ENCODE measurements around the gene SOX10.
"Not testable (repeated sequence)": the region's sequence is repeated elsewhere in the genome, so short reads cannot be mapped to it uniquely, and the experiment has no call there.

Gene SOX10

DNA sequence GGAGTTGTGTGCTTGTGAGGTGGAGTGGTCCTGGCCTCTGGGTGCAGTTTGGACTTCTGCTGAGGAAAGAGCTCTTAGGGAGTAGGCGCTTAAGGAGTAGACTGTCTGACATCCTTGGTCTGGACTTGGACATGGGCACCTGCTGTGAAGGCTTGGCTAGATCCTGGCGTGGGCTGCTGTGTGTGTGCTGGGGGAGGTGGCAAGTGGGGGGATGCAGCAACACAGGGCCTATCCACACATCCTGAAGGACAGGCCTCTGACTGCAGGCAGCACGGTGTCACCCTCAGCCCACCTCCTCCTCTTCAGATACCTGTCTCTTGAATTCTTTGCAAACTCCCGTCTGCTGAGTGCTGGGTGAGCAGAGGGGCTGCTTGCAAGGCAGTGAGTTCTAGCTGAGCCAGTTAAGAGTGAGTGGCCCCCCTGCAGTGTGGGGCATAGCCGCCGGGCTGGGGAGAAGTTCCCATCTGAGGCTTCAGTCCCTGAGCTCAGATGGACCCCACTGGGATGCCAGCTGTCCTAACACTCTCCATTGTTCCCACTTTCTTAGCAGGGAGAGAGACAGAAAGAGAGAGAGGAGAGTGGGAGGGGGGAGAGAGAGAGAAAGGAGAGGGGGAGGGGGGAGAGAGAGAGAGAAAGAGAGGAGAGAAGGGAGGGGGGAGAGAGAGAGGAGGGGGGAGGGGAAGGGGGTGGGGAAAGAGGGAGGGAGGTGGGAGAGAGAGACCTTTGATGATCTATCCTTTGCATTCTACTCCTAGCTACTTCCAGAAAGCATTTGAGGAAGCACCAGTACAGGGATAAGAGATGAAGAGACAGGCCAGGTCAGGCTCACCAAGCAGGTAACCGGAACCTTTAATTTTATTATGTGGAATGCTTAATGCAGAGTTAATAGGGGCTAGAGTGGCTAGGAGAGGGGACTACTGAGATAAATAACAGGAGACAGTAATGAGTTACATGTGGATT is 12.6 kb downstream of the SOX10 start:
- H3K27ac ChIP-seq (ENCODE audit: low read depth, low read length): no peak overlapping the region
- H3K27me3 ChIP-seq (ENCODE audit: control insufficient read depth, insufficient read depth, low read length): no peaks in the 10 kb centered on the region
- no peak overlapping the region for H3K9ac ChIP-seq (ENCODE audit: low read length)
- peaks cover 28% of the 10 kb centered on the region for H3K36me3 ChIP-seq (ENCODE audit: control insufficient read depth, insufficient read depth, low read length)
- peak overlapping the region; percentile 28 for H3K4me3 ChIP-seq (ENCODE audit: low read depth, low read length)
- peaks cover 18% of the 10 kb centered on the region for H3K4me1 ChIP-seq (ENCODE audit: control insufficient read depth, insufficient read depth, low read length)
- no peaks in the 10 kb centered on the region for H3K9me3 ChIP-seq (ENCODE audit: control insufficient read depth, insufficient read depth, low read depth, low read length)

DNA sequence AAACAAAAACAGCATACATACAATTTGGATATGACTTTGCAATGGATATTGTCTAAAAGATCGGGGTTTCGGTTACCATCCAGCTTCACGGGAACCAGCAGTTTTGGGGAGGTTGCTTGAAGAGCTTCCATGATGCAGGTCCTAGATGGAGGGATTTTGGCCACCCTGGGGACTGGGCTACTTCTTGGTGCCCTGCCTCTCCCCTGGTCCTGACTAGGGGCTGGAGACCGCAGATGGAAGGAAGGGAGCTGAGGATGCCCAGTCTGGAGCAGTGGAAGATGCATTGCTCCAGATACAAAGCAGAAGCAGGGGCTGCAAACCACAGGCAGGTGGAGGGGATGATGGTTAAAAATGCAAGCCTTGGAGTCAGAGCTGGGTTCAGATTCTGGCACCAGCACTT is 13.5 kb downstream of the SOX10 start:
- Histone ChIP-seq H3K4me1 (ENCODE audit: control insufficient read depth, insufficient read depth, low read length) (peaks cover 18% of the 10 kb centered on the region), H3K4me3 (ENCODE audit: low read depth, low read length) (no peak overlapping the region), H3K9ac (ENCODE audit: low read length) (no peak overlapping the region), H3K27me3 (ENCODE audit: control insufficient read depth, insufficient read depth, low read length) (no peaks in the 10 kb centered on the region), H3K27ac (ENCODE audit: low read depth, low read length) (no peak overlapping the region), H3K9me3 (ENCODE audit: control insufficient read depth, insufficient read depth, low read depth, low read length) (no peaks in the 10 kb centered on the region), H3K36me3 (ENCODE audit: control insufficient read depth, insufficient read depth, low read length) (peaks cover 36% of the 10 kb centered on the region)

DNA sequence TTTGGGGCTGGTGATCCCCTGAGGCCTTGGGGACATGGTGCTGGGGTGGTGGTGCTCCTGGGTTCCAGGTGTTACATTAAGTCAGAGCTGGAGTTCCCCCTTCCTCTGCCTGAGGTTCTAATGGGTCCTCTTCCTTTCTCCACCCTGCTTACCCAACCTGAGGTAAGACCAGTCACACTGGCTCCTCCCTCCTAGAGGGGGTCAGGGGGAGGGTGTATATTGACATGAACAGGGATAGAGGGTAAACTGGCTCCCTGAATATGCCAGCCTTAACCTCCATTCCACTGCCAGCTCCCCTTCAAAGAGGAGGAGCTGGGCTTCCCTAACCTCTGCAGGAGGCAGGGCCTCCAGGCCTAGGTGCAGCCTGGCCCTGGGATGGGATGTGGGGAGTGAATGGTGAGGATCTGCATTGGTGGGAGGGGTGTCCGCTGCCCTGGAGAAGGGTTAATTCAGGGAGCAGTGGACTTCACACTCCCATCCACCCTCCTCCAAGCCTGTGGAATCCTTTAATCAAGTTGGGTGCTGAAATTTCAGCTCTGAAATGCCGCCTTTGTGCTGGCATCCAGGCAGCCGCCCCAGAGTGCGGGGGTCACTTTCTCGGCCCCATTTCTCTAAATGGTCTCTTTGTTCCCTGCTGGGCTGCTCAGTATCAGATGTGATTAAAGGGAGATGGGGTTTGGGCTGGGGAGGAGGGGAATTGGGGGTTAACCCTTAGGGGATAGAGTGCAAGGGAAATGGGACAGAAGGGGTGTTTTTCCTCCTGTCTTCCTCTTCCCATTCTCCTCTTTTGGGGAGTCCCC is 15.7 kb downstream of the SOX10 start:
- Histone ChIP-seq H3K4me1 (ENCODE audit: control insufficient read depth, insufficient read depth, low read length) (peaks cover 18% of the 10 kb centered on the region), H3K9ac (ENCODE audit: low read length) (no peak overlapping the region), H3K9me3 (ENCODE audit: control insufficient read depth, insufficient read depth, low read depth, low read length) (no peaks in the 10 kb centered on the region), H3K27ac (ENCODE audit: low read depth, low read length) (no peak overlapping the region), H3K36me3 (ENCODE audit: control insufficient read depth, insufficient read depth, low read length) (peaks cover 34% of the 10 kb centered on the region), H3K4me3 (ENCODE audit: low read depth, low read length) (no peak overlapping the region), H3K27me3 (ENCODE audit: control insufficient read depth, insufficient read depth, low read length) (no peaks in the 10 kb centered on the region)

DNA sequence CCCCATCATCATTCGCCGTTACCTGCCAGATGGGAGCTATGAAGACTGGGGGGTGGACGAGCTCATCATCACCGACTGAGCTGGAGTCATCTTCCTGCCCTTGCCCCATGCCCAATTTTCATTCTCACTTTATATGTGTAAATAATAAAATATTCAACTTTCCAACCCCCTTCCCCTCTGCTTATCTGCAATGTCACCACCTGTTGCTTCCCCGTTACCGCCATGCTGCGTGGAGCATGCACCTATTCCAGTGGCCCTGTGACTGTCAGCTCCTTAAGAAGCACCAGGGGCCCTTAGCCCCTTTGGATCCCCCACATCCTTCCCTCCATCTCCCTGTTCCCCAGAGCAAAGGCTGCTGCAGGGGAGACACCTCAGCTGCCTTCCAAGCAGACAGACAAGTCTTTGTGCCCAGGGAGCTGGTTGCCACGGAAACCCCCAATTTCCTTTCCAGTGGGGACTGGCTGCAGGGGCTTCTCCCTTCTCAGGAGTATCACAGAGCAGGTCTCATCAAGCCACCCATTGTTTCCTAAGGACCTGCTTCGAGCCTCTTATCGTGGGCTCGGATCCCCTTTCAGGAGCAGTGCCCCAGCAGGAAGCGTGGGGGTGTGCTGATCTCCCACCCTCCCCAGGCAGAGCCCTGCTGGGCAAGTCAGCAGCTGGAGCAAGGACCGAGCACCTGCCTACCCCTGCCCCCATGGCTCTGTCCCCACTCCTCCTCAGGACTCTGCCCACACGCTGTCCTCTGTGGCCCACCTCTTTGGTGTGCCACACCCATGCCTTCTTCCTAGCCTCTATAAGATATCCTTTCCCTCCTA is 16.5 kb downstream of the SOX10 start:
- Histone ChIP-seq H3K36me3 (ENCODE audit: control insufficient read depth, insufficient read depth, low read length) (peaks cover 40% of the 10 kb centered on the region), H3K4me1 (ENCODE audit: control insufficient read depth, insufficient read depth, low read length) (peaks cover 18% of the 10 kb centered on the region), H3K27ac (ENCODE audit: low read depth, low read length) (no peak overlapping the region), H3K9ac (ENCODE audit: low read length) (no peak overlapping the region), H3K27me3 (ENCODE audit: control insufficient read depth, insufficient read depth, low read length) (no peaks in the 10 kb centered on the region), H3K9me3 (ENCODE audit: control insufficient read depth, insufficient read depth, low read depth, low read length) (no peaks in the 10 kb centered on the region), H3K4me3 (ENCODE audit: low read depth, low read length) (no peak overlapping the region)

DNA sequence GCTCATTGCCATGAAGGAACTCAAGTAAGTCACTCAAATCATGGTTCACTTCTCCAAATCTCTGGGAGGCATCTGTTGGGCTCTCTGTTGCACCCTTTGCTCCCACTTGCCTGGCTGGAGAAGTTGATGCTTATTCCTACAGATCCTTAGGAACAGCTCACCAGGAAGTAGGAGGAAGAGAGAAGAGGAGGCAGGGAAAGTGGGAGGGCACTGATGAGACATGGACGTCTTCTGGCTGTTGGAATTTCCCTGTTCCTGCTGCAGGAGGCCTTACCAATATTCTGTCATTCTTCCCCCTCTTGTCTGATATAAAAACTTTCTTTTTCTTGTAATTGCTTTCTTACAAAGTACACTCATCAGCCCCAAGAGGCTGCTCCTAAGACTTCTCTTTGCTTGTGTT is 17.2 kb downstream of the SOX10 start:
- H3K9ac ChIP-seq (ENCODE audit: low read length): no peak overlapping the region
- H3K4me1 ChIP-seq (ENCODE audit: control insufficient read depth, insufficient read depth, low read length): peaks cover 11% of the 10 kb centered on the region
- H3K9me3 ChIP-seq (ENCODE audit: control insufficient read depth, insufficient read depth, low read depth, low read length): no peaks in the 10 kb centered on the region
- H3K27ac ChIP-seq (ENCODE audit: low read depth, low read length): no peak overlapping the region
- H3K27me3 ChIP-seq (ENCODE audit: control insufficient read depth, insufficient read depth, low read length): no peaks in the 10 kb centered on the region
- no peak overlapping the region for H3K4me3 ChIP-seq (ENCODE audit: low read depth, low read length)
- H3K36me3 ChIP-seq (ENCODE audit: control insufficient read depth, insufficient read depth, low read length): peaks cover 44% of the 10 kb centered on the region

DNA sequence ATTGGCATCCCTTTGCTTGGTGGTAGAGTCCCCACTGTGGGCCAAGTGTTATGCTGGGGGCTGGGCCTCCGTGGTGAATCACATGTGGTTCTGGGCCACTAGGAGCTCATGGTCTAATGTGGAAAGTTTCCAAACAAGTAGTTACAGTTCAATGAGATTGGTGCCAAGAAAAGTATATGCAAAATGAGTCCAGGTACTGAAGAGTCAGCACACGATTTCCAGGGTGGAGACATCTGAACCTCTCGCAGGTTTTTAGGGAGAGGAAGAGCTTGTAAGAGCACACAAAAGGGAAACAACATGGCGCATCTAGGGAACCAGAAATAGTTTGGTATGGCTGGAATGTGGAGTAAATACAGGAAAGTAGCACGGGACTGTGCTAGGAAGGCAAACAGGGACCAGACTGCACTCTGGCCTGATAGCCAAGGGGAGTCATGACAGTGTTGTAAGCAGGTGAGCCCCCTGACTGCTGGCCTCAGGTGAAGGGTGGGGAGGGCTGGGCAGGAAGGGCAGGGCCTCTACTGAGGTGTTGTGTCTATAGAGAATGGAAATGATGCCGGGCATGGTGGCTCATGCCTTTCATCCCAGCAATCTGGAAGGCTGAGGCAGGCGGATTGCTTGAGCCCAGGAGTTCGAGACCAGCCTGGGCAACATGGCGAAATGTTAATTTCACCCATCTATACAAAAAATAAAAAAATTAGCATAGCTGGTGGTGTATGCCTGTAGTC is 18.3 kb downstream of the SOX10 start:
- H3K9me3 ChIP-seq (ENCODE audit: control insufficient read depth, insufficient read depth, low read depth, low read length): no peaks in the 10 kb centered on the region
- H3K9ac ChIP-seq (ENCODE audit: low read length): no peak overlapping the region
- H3K27ac ChIP-seq (ENCODE audit: low read depth, low read length): no peak overlapping the region
- no peaks in the 10 kb centered on the region for H3K27me3 ChIP-seq (ENCODE audit: control insufficient read depth, insufficient read depth, low read length)
- peaks cover 54% of the 10 kb centered on the region for H3K36me3 ChIP-seq (ENCODE audit: control insufficient read depth, insufficient read depth, low read length)
- no peak overlapping the region for H3K4me3 ChIP-seq (ENCODE audit: low read depth, low read length)
- H3K4me1 ChIP-seq (ENCODE audit: control insufficient read depth, insufficient read depth, low read length): peaks cover 3% of the 10 kb centered on the region

DNA sequence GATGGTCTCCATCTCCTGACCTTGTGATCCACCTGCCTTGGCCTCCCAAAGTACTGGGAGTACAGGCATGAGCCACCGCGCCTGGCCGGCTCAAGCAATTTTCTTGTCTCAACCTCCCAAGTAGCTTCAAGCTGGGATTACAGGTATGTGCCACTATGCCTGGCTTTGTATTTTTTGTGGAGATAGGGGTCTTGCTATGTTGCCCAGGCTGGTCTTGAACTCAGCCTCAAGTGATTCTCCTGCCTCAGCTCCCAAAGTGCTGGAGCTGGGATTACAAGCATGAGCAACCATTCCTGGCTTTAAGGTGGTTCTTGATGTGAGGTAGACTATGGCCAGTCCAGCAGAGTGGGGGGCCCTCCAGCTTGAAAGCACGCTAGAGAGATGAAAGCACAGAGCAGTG is 23.3 kb downstream of the SOX10 start:
- H3K4me3 ChIP-seq (ENCODE audit: low read depth, low read length): no peak overlapping the region
- no peak overlapping the region for H3K27ac ChIP-seq (ENCODE audit: low read depth, low read length)
- H3K4me1 ChIP-seq (ENCODE audit: control insufficient read depth, insufficient read depth, low read length): no peaks in the 10 kb centered on the region
- peaks cover 71% of the 10 kb centered on the region for H3K36me3 ChIP-seq (ENCODE audit: control insufficient read depth, insufficient read depth, low read length)
- H3K9me3 ChIP-seq (ENCODE audit: control insufficient read depth, insufficient read depth, low read depth, low read length): no peaks in the 10 kb centered on the region
- no peaks in the 10 kb centered on the region for H3K27me3 ChIP-seq (ENCODE audit: control insufficient read depth, insufficient read depth, low read length)
- H3K9ac ChIP-seq (ENCODE audit: low read length): no peak overlapping the region

DNA sequence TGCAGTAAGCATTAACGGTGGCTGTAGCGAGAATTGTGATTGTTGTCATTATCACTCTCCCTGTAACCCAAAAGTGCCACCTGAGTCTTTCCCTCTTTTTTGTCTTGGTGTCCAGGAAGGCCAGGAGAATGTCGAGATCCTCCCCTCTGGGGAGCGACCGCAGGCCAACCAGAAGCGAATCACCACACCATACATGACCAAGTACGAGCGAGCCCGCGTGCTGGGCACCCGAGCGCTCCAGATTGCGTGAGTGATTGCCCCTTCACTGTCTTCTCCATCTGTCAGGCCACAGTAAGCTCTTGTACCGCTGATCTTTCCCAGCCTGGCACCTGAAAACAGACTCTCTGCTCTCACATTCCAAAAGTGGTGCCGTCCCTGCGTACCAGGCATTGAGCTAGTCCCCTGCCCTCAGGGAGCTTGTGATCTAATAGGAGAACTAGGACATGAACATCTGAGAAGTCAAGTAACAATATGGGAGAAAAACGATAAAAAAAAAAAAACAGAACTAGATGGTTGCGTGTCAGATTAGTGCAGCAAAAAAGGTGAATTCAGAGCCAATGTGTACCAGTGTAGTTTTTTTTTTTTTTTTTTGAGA is 25.0 kb downstream of the SOX10 start:
- H3K27me3 ChIP-seq (ENCODE audit: control insufficient read depth, insufficient read depth, low read length): no peaks in the 10 kb centered on the region
- H3K4me3 ChIP-seq (ENCODE audit: low read depth, low read length): no peak overlapping the region
- H3K4me1 ChIP-seq (ENCODE audit: control insufficient read depth, insufficient read depth, low read length): no peaks in the 10 kb centered on the region
- peaks cover 67% of the 10 kb centered on the region for H3K36me3 ChIP-seq (ENCODE audit: control insufficient read depth, insufficient read depth, low read length)
- H3K9ac ChIP-seq (ENCODE audit: low read length): no peak overlapping the region
- H3K9me3 ChIP-seq (ENCODE audit: control insufficient read depth, insufficient read depth, low read depth, low read length): no peaks in the 10 kb centered on the region
- no peak overlapping the region for H3K27ac ChIP-seq (ENCODE audit: low read depth, low read length)

DNA sequence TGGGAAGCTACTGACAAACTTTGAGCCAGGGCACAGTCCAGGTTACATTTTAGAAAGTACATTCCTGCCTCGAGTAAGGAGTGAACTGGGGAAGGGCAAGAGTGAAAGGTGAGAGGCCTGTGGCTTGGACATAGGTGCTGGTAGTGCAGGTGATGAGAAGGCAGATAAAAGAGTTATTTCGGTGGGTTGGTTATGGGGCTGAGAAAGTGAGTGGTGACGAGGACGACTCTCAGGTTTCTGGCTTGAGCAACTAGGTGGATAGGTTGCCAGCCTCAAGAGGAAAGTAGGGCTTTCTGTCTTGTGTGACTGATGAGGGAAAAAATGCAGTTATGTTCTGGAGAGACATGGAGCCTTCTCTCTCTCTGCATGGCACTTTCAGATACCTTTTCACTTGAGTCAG is 27.1 kb downstream of the SOX10 start:
- Histone ChIP-seq H3K27ac (ENCODE audit: low read depth, low read length) (no peak overlapping the region), H3K4me3 (ENCODE audit: low read depth, low read length) (no peak overlapping the region), H3K9me3 (ENCODE audit: control insufficient read depth, insufficient read depth, low read depth, low read length) (no peaks in the 10 kb centered on the region), H3K9ac (ENCODE audit: low read length) (no peak overlapping the region), H3K36me3 (ENCODE audit: control insufficient read depth, insufficient read depth, low read length) (peaks cover 55% of the 10 kb centered on the region), H3K4me1 (ENCODE audit: control insufficient read depth, insufficient read depth, low read length) (peaks cover 4% of the 10 kb centered on the region; the same call in 1 of the 2 replicates), H3K27me3 (ENCODE audit: control insufficient read depth, insufficient read depth, low read length) (peaks cover 9% of the 10 kb centered on the region)

DNA sequence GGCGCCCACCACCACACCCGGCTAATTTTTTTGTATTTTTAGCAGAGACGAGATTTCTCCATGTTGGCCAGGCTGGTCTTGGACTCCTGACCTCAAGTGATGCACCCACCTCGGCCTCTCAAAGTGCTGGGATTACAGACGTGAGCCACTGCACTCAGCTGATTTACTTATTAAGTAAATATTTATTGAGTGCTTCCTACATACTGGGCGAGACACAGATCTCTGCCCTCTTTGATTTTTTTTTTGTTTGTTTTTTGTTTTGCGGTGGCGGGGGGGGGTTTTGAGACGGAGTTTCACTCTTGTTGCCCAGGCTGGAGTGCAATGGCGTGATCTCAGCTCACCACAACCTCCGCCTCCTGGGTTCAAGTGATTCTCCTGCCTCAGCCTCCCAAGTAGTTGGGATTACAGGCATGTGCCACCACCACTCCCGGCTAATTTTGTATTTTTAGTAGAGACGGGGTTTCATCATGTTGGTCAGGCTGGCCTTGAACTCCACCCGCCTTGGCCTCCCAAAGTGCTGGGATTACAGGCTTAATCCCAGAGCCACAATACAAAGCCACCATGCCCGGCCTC is 28.4 kb downstream of the SOX10 start:
- H3K36me3 ChIP-seq (ENCODE audit: control insufficient read depth, insufficient read depth, low read length): peaks cover 41% of the 10 kb centered on the region
- not testable (repeated sequence) for H3K4me3 ChIP-seq (ENCODE audit: low read depth, low read length); H3K9ac ChIP-seq (ENCODE audit: low read length); H3K4me1 ChIP-seq (ENCODE audit: control insufficient read depth, insufficient read depth, low read length); H3K9me3 ChIP-seq (ENCODE audit: control insufficient read depth, insufficient read depth, low read depth, low read length); H3K27ac ChIP-seq (ENCODE audit: low read depth, low read length)
- H3K27me3 ChIP-seq (ENCODE audit: control insufficient read depth, insufficient read depth, low read length): peaks cover 13% of the 10 kb centered on the region

All from HUES6 (cell line).